Chondrocyte (in vitro differentiated cells): Measurements from ENCODE around the gene SCRT2. TPM values are rescaled to one million over a fixed set of nuclear protein-coding genes. Genes with fewer than 3 reads are reported as not detected.

Source experiments
- DNase-seq: peaks from one replicate; pipeline ENCODE4 v3.0.0; 2021; ENCODE audit warnings: mixed read lengths, low spot score
- H3K27ac Mint-ChIP-seq: one replicate; pipeline ENCODE4 v1.8.0; 2021; ENCODE audit warnings: mild to moderate bottlenecking, moderate library complexity, mixed read lengths; ENCODE audit not compliant: unreplicated experiment
- H3K27me3 Mint-ChIP-seq: 2 replicates; pipeline ENCODE4 v1.8.0; 2021; ENCODE audit warnings: low read depth, mixed read lengths
- H3K36me3 Mint-ChIP-seq: 2 replicates; pipeline ENCODE4 v1.8.0; 2021; ENCODE audit warnings: low read depth, mixed read lengths
- H3K4me1 Mint-ChIP-seq: 2 replicates; pipeline ENCODE4 v1.8.0; 2021; ENCODE audit warnings: low read depth, mild to moderate bottlenecking, mixed read lengths
- H3K4me3 Mint-ChIP-seq: one replicate; pipeline ENCODE4 v1.8.0; 2021; ENCODE audit warnings: mild to moderate bottlenecking, moderate library complexity, mixed read lengths; ENCODE audit not compliant: unreplicated experiment
- H3K9me3 Mint-ChIP-seq: 2 replicates; pipeline ENCODE4 v1.8.0; 2021; ENCODE audit warnings: low read depth, mixed read lengths
- total RNA-seq: library from RNA; stranded (reverse); gene quantifications from 3 replicates; pipeline ENCODE4 v1.2.1, GENCODE V29; 2021
- TF ChIP-seq, protein P1 (sequence below): fragments of 200-600 bp; sonication (generic); IDR thresholded peaks from 2 replicates; pipeline ENCODE4 v1.5.0; 2021; ENCODE audit warnings: antibody characterized with exemption, mild to moderate bottlenecking, moderate library complexity

SCRT2 gene
- total RNA-seq, 1 donor from 2014 or later, result not detected

DNA sequence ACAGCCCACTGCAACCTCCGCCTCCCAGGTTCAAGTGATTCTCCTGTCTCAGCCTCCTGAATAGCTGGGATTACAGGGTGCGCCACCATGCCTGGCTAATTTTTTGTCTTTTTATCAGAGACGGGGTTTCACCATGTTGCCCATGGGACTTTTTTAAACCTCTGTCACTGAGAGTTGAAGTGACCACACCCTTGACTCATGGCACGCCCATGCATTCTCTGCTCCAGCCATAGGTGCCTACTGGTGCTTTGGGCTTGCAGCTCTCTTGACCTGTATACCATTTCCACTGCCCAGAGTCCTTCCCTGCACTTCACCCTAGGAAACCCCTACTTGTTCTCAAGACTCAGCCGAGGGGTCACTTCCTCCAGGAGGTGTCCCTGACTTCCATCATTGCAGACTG, 2.4 kb upstream of the SCRT2 start:
- peaks cover 67% of the 10 kb centered on the region for H3K27me3 Mint-ChIP-seq
- no peak for DNase-seq
- no peak overlapping the region for H3K27ac Mint-ChIP-seq
- H3K36me3 Mint-ChIP-seq, result peaks cover 2% of the 10 kb centered on the region
- H3K9me3 Mint-ChIP-seq, result no peaks in the 10 kb centered on the region
- no peak overlapping the region for H3K4me3 Mint-ChIP-seq
- H3K4me1 Mint-ChIP-seq, result peaks cover 9% of the 10 kb centered on the region
- TF ChIP-seq, protein P1, sequence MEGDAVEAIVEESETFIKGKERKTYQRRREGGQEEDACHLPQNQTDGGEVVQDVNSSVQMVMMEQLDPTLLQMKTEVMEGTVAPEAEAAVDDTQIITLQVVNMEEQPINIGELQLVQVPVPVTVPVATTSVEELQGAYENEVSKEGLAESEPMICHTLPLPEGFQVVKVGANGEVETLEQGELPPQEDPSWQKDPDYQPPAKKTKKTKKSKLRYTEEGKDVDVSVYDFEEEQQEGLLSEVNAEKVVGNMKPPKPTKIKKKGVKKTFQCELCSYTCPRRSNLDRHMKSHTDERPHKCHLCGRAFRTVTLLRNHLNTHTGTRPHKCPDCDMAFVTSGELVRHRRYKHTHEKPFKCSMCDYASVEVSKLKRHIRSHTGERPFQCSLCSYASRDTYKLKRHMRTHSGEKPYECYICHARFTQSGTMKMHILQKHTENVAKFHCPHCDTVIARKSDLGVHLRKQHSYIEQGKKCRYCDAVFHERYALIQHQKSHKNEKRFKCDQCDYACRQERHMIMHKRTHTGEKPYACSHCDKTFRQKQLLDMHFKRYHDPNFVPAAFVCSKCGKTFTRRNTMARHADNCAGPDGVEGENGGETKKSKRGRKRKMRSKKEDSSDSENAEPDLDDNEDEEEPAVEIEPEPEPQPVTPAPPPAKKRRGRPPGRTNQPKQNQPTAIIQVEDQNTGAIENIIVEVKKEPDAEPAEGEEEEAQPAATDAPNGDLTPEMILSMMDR, result no peak

DNA sequence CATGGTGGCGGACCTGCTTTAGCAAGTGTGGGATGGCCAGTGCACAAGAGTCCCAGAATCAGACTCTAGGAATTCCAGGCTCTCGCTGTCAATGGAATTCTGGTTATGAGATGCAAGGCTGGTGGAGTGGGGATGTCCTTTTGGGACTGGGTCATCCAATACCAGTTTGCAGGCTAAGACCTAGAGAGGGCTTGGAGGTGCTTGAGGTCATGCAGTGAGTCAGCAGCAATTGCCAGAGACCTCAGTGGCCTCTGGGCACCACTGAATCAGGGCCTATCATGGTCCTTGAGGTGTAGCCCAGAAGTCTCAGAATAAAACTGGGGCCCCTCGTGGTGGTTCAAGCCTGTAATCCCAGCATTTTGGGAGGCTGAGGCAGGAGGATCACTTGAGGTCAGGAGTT, 1.4 kb upstream of the SCRT2 start:
- TF ChIP-seq, protein P1, result no peak
- Mint-ChIP-seq H3K9me3 (no peaks in the 10 kb centered on the region), H3K27ac (no peak overlapping the region), H3K4me3 (no peak overlapping the region), H3K4me1 (peaks cover 9% of the 10 kb centered on the region), H3K27me3 (peaks cover 71% of the 10 kb centered on the region), H3K36me3 (peaks cover 2% of the 10 kb centered on the region)
- DNase-seq, result no peak

DNA sequence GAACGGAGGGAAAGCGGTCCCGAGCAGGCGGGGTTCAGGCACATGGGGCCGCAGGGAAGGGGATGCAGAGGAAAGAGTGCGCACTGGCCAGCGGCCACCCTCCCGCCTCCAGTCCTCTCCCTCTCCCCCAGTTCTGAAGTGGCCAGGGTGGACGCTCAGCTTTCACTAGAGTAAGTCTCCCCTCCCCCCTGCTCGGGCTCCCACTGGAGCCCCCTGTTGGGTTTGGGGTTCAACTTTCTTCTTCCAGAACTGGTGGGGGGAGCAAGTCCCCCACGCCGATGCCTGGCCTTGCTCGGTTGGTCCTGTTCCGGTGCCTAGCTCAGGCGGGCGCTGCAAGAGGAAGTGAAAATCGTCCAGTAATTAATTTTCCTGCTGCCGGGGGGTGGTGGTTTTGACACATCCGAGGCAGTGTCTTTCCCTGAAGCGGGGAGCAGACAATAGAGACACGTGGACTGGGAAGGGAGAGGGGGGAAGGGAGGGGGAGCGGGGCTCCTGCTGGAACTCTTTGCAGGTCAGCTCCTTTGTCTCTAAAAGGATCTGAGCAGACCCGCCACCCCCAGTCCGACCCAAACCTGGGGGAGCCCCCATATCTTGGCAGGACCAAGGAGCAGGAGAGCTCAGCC, 824 bp upstream of the SCRT2 start:
- H3K4me1 Mint-ChIP-seq, result peaks cover 9% of the 10 kb centered on the region
- H3K4me3 Mint-ChIP-seq, result no peak overlapping the region
- peaks cover 71% of the 10 kb centered on the region for H3K27me3 Mint-ChIP-seq
- peaks cover 2% of the 10 kb centered on the region for H3K36me3 Mint-ChIP-seq
- TF ChIP-seq, protein P1, result no peak
- no peaks in the 10 kb centered on the region for H3K9me3 Mint-ChIP-seq
- DNase-seq, result no peak
- H3K27ac Mint-ChIP-seq, result no peak overlapping the region

DNA sequence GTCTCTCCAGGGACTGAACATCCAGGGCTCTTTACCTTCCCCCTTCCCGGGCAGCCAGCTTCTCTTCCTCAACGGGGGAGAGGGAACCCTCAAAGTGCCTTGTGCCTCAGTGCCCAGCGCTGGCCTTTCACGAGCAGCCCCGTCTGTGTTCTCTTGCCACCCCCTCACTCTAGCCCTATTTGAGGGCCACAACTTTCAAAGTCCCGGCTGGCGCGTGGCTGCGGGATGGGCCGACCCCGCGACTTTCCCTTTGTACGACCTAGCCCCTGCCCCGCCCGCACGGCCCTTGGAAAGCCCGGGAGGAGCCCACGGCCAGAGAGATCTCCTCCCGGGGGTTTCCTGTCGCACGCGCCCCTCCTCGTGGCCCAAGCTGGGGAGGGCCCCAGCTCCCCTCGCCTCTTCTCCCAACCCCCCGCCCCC, 559 bp downstream of the SCRT2 start:
- peaks cover 9% of the 10 kb centered on the region for H3K4me1 Mint-ChIP-seq
- peaks cover 66% of the 10 kb centered on the region for H3K27me3 Mint-ChIP-seq
- H3K4me3 Mint-ChIP-seq, result no peak overlapping the region
- peaks cover 2% of the 10 kb centered on the region for H3K36me3 Mint-ChIP-seq
- H3K9me3 Mint-ChIP-seq, result no peaks in the 10 kb centered on the region
- TF ChIP-seq, protein P1, result no peak
- no peak for DNase-seq
- no peak overlapping the region for H3K27ac Mint-ChIP-seq

DNA sequence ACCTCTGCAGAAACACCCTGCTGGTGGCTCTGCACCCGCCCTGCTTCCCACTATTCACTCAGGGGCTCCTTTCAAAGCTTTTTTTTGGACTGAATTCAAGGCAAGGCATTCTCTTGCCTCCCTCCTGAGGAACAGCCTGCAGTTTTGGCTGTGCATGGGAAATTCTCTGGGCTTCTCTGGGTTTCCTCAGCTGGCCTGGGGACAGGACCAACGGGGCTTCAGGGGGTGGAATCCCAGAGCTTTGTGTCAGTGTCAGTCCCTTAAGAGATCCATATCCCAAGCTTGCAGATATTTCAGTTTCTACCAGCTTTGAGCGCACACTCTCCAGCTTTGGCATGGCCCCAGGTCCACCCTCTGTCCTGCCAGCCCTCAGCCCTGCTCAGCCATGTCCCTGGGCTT, 2.0 kb downstream of the SCRT2 start:
- Mint-ChIP-seq H3K27me3 (peaks cover 55% of the 10 kb centered on the region), H3K27ac (no peak overlapping the region), H3K9me3 (no peaks in the 10 kb centered on the region), H3K4me3 (no peak overlapping the region), H3K4me1 (peaks cover 9% of the 10 kb centered on the region), H3K36me3 (peaks cover 2% of the 10 kb centered on the region)
- TF ChIP-seq, protein P1, result no peak
- no peak for DNase-seq
